Kidney tubule cell (primary cell): ENCODE measurements around the gene AHDC1.
"Not testable (repeated sequence)": the region's sequence is repeated elsewhere in the genome, so short reads cannot be mapped to it uniquely, and the experiment has no call there.

Source experiments
- DNase-seq: peaks from one replicate; pipeline ENCODE4 v3.0.0-alpha.2; 2018; ENCODE audit warnings: low spot score

AHDC1 gene

GRCh38 chr1:27564710-27565649 lies 39.0 kb downstream of the AHDC1 start:
- no peak for DNase-seq

GRCh38 chr1:27563591-27564471 lies 40.1 kb downstream of the AHDC1 start:
- peak; percentile 60 for DNase-seq

GRCh38 chr1:27563341-27563590 lies 40.7 kb downstream of the AHDC1 start:
- DNase-seq: no peak

GRCh38 chr1:27562534-27563340 lies 41.2 kb downstream of the AHDC1 start:
- DNase-seq: no peak

GRCh38 chr1:27562021-27562420 lies 41.9 kb downstream of the AHDC1 start:
- DNase-seq: no peak

- no peak for DNase-seq
Measured at GRCh38 chr1:27561124-27561899, 42.6 kb downstream of the AHDC1 start.

GRCh38 chr1:27560268-27561123 lies 43.4 kb downstream of the AHDC1 start:
- no peak for DNase-seq

GRCh38 chr1:27559466-27560030 lies 44.4 kb downstream of the AHDC1 start:
- DNase-seq: no peak

- DNase-seq: peak; percentile 76
Measured at GRCh38 chr1:27557596-27558340, 46.2 kb downstream of the AHDC1 start.

- peak; percentile 94 for DNase-seq
Measured at GRCh38 chr1:27556781-27557595, 47.0 kb downstream of the AHDC1 start.

GRCh38 chr1:27556435-27556780 lies 47.5 kb downstream of the AHDC1 start:
- DNase-seq: no peak

- DNase-seq: no peak
Measured at GRCh38 chr1:27555700-27556424, 48.1 kb downstream of the AHDC1 start.

GRCh38 chr1:27554759-27555699 lies 48.9 kb downstream of the AHDC1 start:
- DNase-seq: no peak

GRCh38 chr1:27554293-27554692 lies 49.7 kb downstream of the AHDC1 start:
- no peak for DNase-seq

GRCh38 chr1:27553823-27554222 lies 50.1 kb downstream of the AHDC1 start:
- not testable (repeated sequence) for DNase-seq

- DNase-seq: no peak
Measured at GRCh38 chr1:27552911-27553420, 51.0 kb downstream of the AHDC1 start.

- no peak for DNase-seq
Measured at GRCh38 chr1:27551953-27552312, 52.0 kb downstream of the AHDC1 start.
